NCI-H446 (cell line): ENCODE measurements around the gene EYS.
A peak's percentile ranks its signal among the peaks of the same experiment; 100 is the strongest.
"Not testable (repeated sequence)": the region's sequence is repeated elsewhere in the genome, so short reads cannot be mapped to it uniquely, and the experiment has no call there.

Experiments used
- DNase-seq, 2 experiments: peaks; one replicate each; lab custom pipeline; 2025; lab: John Stamatoyannopoulos, UW

Gene EYS

DNA sequence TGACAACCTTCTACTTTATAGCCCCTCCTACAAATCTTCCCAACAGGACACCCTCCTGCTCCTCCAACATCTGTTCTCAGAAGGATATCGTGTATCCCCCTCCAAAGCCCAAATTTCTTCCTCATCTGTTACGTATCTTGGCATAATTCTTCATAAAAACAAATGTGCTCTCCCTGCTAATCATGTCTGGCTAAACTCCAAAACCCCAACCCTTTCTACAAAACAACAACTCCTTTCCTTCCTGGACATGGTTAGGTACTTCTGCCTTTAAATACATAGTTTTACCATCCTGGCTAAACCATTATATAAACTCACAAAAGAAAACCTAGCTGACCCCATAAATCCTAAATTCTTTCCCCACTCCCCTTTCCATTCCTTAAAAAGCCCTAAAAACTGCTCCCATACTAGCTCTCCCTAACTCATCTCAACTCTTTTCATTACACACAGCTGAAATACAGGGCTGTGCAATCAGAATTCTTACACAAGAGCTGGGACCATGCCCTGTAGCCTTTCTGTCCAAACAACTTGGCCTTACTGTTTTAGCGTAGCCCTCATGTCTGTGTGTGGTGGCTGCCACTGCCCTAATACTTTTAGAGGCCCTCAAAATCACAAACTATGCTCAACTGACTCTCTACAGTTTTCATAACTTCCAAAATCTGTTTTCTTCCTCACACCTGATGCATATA lies 1753.5 kb downstream of the EYS start:
- DNase-seq, result not testable (repeated sequence)

DNA sequence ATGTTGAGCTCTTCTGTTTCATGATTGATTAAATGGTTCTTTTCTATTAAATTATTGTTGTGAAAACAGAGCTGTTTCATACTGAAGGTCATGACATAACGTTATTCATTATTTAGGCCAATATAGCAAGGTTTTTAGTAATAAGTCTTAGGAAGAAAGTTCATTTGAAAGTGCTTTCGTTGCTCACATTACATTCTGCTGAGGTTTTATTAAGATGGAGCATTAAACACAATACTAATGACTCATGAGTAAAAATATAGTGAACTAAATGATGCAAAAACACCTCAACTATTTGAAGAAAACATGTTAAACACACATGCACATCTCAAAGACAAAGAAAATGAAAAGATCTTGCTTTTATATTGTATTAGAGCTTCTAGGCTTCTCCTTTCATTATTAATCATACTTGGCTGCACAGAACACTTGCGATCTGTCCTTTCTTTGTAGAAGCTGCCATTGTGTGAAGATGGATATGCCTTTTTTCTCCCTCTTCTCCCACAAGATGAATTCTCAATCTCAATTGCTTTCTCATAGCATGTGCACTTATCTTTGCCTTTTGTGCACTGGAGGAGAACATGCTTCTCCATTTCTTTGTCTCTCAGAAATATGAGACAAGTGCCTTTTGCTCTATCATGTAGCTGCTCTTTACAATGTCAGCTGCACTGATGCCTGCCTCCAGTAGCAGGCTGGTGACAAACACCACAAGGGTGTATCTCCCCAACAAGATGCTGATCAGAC lies 1759.1 kb downstream of the EYS start:
- no peak for DNase-seq

DNA sequence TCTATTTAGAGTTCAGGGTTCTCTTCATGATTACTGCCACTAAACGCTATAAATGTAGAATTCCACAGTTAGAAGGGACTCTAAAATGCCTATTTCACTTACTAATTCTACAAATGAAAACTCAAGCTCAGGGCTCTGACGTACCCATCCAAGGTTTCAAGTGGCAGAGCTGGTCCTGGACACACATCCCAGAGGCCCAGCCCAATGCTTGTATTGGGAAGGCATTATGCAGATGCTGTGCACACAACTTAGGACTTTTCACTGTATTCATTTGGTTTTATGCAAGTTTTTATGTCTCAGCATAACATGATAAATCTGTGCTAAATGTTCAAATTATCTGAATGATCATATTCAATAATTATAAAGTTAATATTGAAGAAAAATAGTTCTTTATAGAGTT lies 1761.0 kb downstream of the EYS start:
- no peak for DNase-seq

GRCh38 chr6:63943826-63944225 lies 1763.2 kb downstream of the EYS start:
- no peak for DNase-seq

- no peak for DNase-seq
Measured at GRCh38 chr6:63941747-63942470, 1765.1 kb downstream of the EYS start.

- DNase-seq, result no peak
Measured at GRCh38 chr6:63940056-63940455, 1767.0 kb downstream of the EYS start.

DNA sequence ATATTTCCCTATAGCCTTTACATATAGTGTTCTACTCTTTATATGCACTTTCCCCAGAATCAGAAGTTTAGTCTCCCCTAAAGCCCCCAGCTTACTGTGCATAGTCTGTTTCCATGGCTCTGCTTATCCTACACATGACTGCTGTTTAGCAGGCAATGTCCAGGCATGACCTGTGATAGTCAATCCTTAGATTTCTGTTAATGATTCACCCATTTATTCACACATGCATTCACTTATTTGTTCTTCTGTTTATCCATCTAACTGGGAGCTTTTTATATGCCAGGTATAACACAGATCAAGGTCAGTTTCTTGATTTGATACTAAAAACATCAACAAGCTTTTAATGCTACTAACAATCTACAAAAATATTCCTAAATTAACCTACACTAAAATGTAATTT lies 1770.6 kb downstream of the EYS start:
- no peak for DNase-seq

- no peak for DNase-seq
Measured at GRCh38 chr6:63935732-63936131, 1771.3 kb downstream of the EYS start.

DNA sequence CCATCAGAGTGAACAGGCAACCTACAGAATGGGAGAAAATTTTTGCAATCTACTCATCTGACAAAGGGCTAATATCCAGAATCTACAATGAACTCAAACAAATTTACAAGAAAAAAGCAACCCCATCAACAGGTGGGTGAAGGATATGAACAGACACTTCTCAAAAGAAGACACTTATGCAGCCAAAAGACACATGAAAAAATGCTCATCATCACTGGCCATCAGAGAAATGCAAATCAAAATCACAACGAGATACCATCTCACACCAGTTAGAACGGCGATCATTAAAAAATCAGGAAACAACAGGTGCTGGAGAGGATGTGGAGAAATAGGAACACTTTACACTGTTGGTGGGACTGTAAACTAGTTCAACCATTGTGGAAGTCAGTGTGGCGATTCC lies 1773.1 kb downstream of the EYS start:
- DNase-seq, result not testable (repeated sequence)

DNA sequence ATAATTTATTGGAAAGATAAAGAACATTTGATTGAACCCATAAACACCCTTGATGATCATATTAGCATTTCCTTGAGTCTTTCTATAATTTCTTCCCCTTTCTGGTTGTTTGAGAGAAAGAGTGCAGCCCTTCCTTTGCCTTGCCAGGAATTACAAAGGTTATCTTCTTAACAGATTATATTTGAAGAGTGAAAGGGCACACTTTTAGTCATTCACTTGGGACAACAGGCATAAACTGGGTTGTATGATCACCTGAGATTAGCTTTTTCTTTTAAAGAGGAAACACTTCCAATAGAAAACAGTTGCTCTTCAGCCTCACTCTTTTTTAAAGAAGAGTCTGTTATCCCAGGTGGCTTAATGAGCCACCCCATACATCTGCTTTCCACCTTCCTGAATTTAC lies 1776.2 kb downstream of the EYS start:
- no peak for DNase-seq

DNA sequence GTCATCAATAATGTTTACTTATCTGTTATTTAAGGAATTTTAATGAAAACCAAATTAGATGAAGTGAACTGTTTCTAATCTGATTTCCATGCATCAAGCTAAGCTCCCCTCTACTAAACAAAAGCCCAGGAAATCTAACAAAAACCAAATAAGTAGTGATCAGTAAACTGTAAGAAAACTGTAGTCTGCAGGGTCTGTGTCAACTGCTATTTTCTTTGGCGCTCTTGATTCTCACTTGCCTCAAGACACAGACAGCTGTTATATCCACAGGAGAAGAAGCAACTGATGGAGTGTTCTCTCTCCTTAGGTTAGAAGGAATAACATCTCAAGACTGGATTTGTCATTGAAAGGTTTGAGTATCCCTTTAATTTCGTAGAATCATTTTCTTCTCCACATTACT lies 1777.9 kb downstream of the EYS start:
- DNase-seq, result no peak

DNA sequence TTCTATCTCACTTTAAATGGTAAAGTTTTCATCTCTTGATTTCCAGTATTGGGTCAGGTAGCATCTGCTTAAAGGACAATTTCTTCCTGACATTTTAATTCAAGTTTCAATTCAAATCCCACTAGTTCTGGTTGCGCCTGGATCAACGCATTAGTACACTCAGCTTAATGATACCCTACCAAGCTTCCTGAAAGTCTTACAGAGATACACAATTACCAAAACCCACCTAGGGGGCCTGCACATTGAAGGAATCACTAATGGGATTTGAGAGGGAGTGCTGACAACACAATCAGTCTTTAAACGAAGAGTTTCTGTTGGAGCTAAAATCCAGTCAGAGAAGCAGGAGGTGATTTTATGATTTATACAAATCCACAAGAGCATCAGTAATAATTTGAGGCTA lies 1778.4 kb downstream of the EYS start:
- DNase-seq, result no peak

GRCh38 chr6:63926950-63927927 lies 1779.8 kb downstream of the EYS start:
- peak in 1 of 2 experiments; percentile 1 for DNase-seq

DNA sequence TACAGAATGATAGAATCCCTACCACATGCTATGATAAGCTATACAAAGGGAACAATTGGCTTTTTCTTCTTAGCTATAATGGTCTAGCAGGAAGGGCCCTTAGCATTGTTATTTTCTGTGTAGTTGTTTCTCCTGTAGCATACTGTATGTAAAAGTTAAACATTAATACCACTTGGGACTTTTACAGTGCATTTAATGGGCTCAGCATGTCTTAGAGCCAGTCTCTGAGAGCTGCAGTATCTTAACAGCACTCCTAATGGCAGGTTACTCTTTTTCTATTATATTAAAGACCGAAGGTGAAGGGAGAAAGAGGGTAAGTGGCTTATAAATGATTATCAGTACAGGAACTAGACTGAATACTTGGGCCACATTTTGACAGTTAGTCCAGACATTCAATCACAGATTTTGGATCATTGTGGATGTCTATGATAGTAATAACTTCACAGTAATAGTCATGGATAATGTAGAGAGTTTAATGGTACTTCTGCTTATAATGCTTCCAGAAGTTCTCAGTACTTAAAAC lies 1780.7 kb downstream of the EYS start:
- DNase-seq, result no peak

GRCh38 chr6:63923139-63923739 lies 1783.8 kb downstream of the EYS start:
- peak; percentile 11 to 55 for DNase-seq

- DNase-seq, result no peak
Measured at GRCh38 chr6:63919556-63920110, 1787.4 kb downstream of the EYS start.

- no peak for DNase-seq
Measured at GRCh38 chr6:63912887-63913286, 1794.1 kb downstream of the EYS start.

- peak in 1 of 2 experiments; percentile 36 for DNase-seq
Measured at GRCh38 chr6:63910863-63911551, 1796.0 kb downstream of the EYS start.

GRCh38 chr6:63904650-63905248 lies 1802.3 kb downstream of the EYS start:
- DNase-seq, result no peak

DNA sequence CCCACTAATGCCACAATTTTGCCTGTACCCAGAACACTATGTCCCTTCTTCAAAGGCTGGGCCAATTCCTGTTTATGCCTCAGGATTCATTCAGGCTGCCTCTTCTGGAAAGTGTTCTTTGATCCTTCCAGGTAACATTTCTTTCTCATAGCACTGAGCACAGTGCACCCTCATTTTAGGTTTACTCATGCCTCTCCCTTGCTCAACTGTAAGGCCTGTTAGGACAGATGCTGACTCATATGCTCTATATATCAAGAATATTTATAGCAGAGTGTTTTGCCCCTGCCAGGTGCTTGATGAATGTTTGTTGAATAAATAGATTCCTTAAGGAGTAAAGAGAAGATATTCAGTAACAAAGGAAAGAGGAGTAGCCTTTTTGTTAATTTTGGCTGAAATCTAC lies 1807.5 kb downstream of the EYS start:
- no peak for DNase-seq
